GM19025 (cell line): Measurements from ENCODE around the gene PDXK.

Experiments used
- ATAC-seq: cut with Tn5 transposase; IDR thresholded peaks from one replicate; pipeline ENCODE4 v1.9.1; 2021; ENCODE audit warnings: mild to moderate bottlenecking, low read depth, moderate library complexity; ENCODE audit not compliant: unreplicated experiment

The PDXK gene

GRCh38 chr21:43739621-43740435 lies 20.9 kb downstream of the PDXK start:
- no peak for ATAC-seq

- ATAC-seq, result no peak
Observed at GRCh38 chr21:43740497-43741156, 21.7 kb downstream of the PDXK start.

- no peak for ATAC-seq
Observed at GRCh38 chr21:43741423-43742096, 22.6 kb downstream of the PDXK start.

GRCh38 chr21:43743947-43744346 lies 25.0 kb downstream of the PDXK start:
- ATAC-seq, result no peak

- no peak for ATAC-seq
Observed at GRCh38 chr21:43744725-43745124, 25.8 kb downstream of the PDXK start.

GRCh38 chr21:43745772-43746517 lies 27.0 kb downstream of the PDXK start:
- ATAC-seq, result no peak

GRCh38 chr21:43748622-43749021 lies 29.7 kb downstream of the PDXK start:
- no peak for ATAC-seq

GRCh38 chr21:43749651-43750262 lies 30.8 kb downstream of the PDXK start:
- no peak for ATAC-seq

GRCh38 chr21:43750339-43751033 lies 31.6 kb downstream of the PDXK start:
- no peak for ATAC-seq

- ATAC-seq, result no peak
Observed at GRCh38 chr21:43751955-43752591, 33.1 kb downstream of the PDXK start.

- no peak for ATAC-seq
Observed at GRCh38 chr21:43752758-43753438, 34.0 kb downstream of the PDXK start.

GRCh38 chr21:43753439-43753799 lies 34.5 kb downstream of the PDXK start:
- no peak for ATAC-seq

GRCh38 chr21:43754948-43755781 lies 36.2 kb downstream of the PDXK start:
- ATAC-seq, result no peak

- no peak for ATAC-seq
Observed at GRCh38 chr21:43755820-43756594, 37.1 kb downstream of the PDXK start.

GRCh38 chr21:43757601-43758000 lies 38.7 kb downstream of the PDXK start:
- no peak for ATAC-seq

GRCh38 chr21:43758111-43758641 lies 39.2 kb downstream of the PDXK start:
- ATAC-seq, result no peak

GRCh38 chr21:43758811-43759210 lies 39.9 kb downstream of the PDXK start:
- ATAC-seq, result no peak
